HepG2 (cell line): ENCODE results near the gene STARD13. TPM values are rescaled to one million over a fixed set of nuclear protein-coding genes. Genes with fewer than 3 reads are reported as not detected.

Experiments used
- ARID4A ChIP-seq: sonication (generic); formaldehyde crosslinking; IDR thresholded peaks from 2 replicates; pipeline ENCODE4 v1.5.0; 2020; ENCODE audit warnings: mild to moderate bottlenecking, missing genetic modification reagents, borderline replicate concordance
- DNMT1 ChIP-seq: sonication (generic); formaldehyde crosslinking; IDR thresholded peaks from 2 replicates; pipeline ENCODE4 v1.5.1; 2020; ENCODE audit warnings: mild to moderate bottlenecking, missing genetic modification reagents
- EP300 ChIP-seq, 3 experiments: sonication (generic) in 1 of 3; formaldehyde crosslinking in 1 of 3; IDR thresholded peaks; 2 replicates each; pipeline versions ENCODE4 v1.5.1 to v1.6.1; 2011 to 2020; ENCODE audit warnings: low read depth in 2 of 3, low read length in 2 of 3, borderline replicate concordance in 1 of 3, improper control_type of control experiment in 1 of 3, mild to moderate bottlenecking in 1 of 3, missing genetic modification reagents in 1 of 3, moderate library complexity in 1 of 3
- FOXK2 ChIP-seq: fragments of 450-650 bp; IDR thresholded peaks from 2 replicates; pipeline ENCODE4 v1.6.1; 2016
- KAT8 ChIP-seq: IDR thresholded peaks from 2 replicates; pipeline ENCODE4 v1.6.1; 2016; ENCODE audit warnings: missing genetic modification reagents, missing compliant biosample characterization
- NBN ChIP-seq: fragments of 450-650 bp; conservative IDR thresholded peaks from 2 replicates; pipeline ENCODE4 v1.6.1; 2017
- SRSF1 ChIP-seq: fragments of 200-400 bp; formaldehyde crosslinking; optimal IDR thresholded peaks from 2 replicates; pipeline ENCODE3; 2017; ENCODE audit warnings: mild to moderate bottlenecking, low read depth, low read length, moderate library complexity
- U2AF2 ChIP-seq: fragments of 200-400 bp; formaldehyde crosslinking; IDR thresholded peaks from 2 replicates; pipeline ENCODE4 v1.6.1; 2017; ENCODE audit warnings: low read depth, mild to moderate bottlenecking, low read length
- ZBTB26 ChIP-seq: IDR thresholded peaks from 2 replicates; pipeline ENCODE4 v1.6.1; 2016; ENCODE audit warnings: missing compliant biosample characterization, missing genetic modification reagents, borderline replicate concordance
- ZBTB43 ChIP-seq: sonication (generic); formaldehyde crosslinking; conservative IDR thresholded peaks from 2 replicates; pipeline ENCODE4 v1.4.0; 2020; ENCODE audit warnings: missing genetic modification reagents
- ZNF10 ChIP-seq: sonication (generic); formaldehyde crosslinking; IDR thresholded peaks from 2 replicates; pipeline ENCODE4 v1.4.0; 2020; ENCODE audit warnings: mild to moderate bottlenecking, low read depth, missing genetic modification reagents, borderline replicate concordance
- ZNF12 ChIP-seq: sonication (generic); formaldehyde crosslinking; IDR thresholded peaks from 2 replicates; pipeline ENCODE4 v1.5.0; 2020; ENCODE audit warnings: missing genetic modification reagents
- ZNF484 ChIP-seq: sonication (generic); formaldehyde crosslinking; IDR thresholded peaks from 2 replicates; pipeline ENCODE4 v1.5.1; 2020; ENCODE audit warnings: mild to moderate bottlenecking, low read depth, missing genetic modification reagents, borderline replicate concordance
- ZNF501 ChIP-seq: sonication (generic); formaldehyde crosslinking; IDR thresholded peaks from 2 replicates; pipeline ENCODE4 v1.5.1; 2020; ENCODE audit warnings: mild to moderate bottlenecking, moderate library complexity, missing genetic modification reagents
- ZNF570 ChIP-seq: sonication (generic); formaldehyde crosslinking; IDR thresholded peaks from 2 replicates; pipeline ENCODE4 v1.4.0; 2020; ENCODE audit warnings: mild to moderate bottlenecking, missing genetic modification reagents, borderline replicate concordance
- ZNF597 ChIP-seq: sonication (generic); formaldehyde crosslinking; IDR thresholded peaks from 2 replicates; pipeline ENCODE4 v1.5.0; 2020; ENCODE audit warnings: missing genetic modification reagents
- ZNF740 ChIP-seq: sonication (generic); formaldehyde crosslinking; IDR thresholded peaks from 2 replicates; pipeline ENCODE4 v1.4.0; 2020; ENCODE audit warnings: missing genetic modification reagents
- ZNF766 ChIP-seq: sonication (generic); formaldehyde crosslinking; IDR thresholded peaks from 2 replicates; pipeline ENCODE4 v1.5.0; 2020; ENCODE audit warnings: missing genetic modification reagents, borderline replicate concordance
- ZNF777 ChIP-seq: sonication (generic); formaldehyde crosslinking; IDR thresholded peaks from 2 replicates; pipeline ENCODE4 v1.4.0; 2020; ENCODE audit warnings: missing genetic modification reagents
- ZNF790 ChIP-seq: sonication (generic); formaldehyde crosslinking; IDR thresholded peaks from 2 replicates; pipeline ENCODE4 v1.8.0; 2022; ENCODE audit warnings: missing genetic modification reagents, mild to moderate bottlenecking, borderline replicate concordance
- polyA plus RNA-seq, 8 experiments: library from polyadenylated mRNA; depleted of rRNA in 3 of 8; stranded (reverse) in 7 of 8; unstranded in 1 of 8; fragments of >200 nt; fragmentation: Illumina TruSeq in 4 of 8; extraction: Trizol in 4 of 8; gene quantifications; 2 replicates each; pipeline versions ENCODE4 v1.2.1 to v1.2.3, GENCODE V29; 2011 to 2016; ENCODE audit warnings: low read depth in 4 of 8, missing spikeins in 1 of 8, mixed read lengths in 1 of 8; ENCODE audit not compliant: insufficient read depth in 1 of 8
- total RNA-seq, 5 experiments: library from RNA; depleted of rRNA; stranded (reverse); fragments of >200 nt; fragmentation: Illumina TruSeq; extraction: Trizol; gene quantifications; 2 replicates each; pipeline ENCODE4 v1.2.3, GENCODE V29; 2016; ENCODE audit warnings: low read depth in 1 of 5

The STARD13 gene
- total and polyA plus RNA-seq, 2 of the 13 experiments (the other 11 are each of a cell fraction or from before 2014, with no cell fraction given), result 12.8 to 14.3 TPM

GRCh38 chr13:33125821-33126570, 159.6 kb downstream of the STARD13 start (continued):
- TF ChIP-seq ZNF484 (CRISPR knock-in tag) (no peak), EP300 (IDR thresholded peaks at IDR 0.05; ENCODE audit: low read depth in 2 of 2, low read length in 2 of 2) (peak; percentile 69 to 94), EP300 (CRISPR knock-in tag; IDR thresholded peaks at IDR 0.05; ENCODE audit: borderline replicate concordance) (peak; percentile 94), U2AF2 (no peak), KAT8 (CRISPR knock-in tag) (peak; percentile 71), NBN (no peak), ARID4A (CRISPR knock-in tag) (peak; percentile 62; the same call in 1 of the 2 replicates), ZNF501 (0 out of 2 replicates have a peak, but pooled peaks have one; percentile 40), SRSF1 (no peak), ZNF10 (CRISPR knock-in tag) (no peak), ZBTB43 (CRISPR knock-in tag) (peak; percentile 77; the same call in 1 of the 2 replicates), ZNF766 (CRISPR knock-in tag) (peak; percentile 57; the same call in 1 of the 2 replicates), FOXK2 (0 out of 2 replicates have a peak, but pooled peaks have one; percentile 21), ZNF790 (CRISPR knock-in tag) (no peak), ZNF570 (no peak), ZBTB26 (CRISPR knock-in tag) (peak; percentile 98), ZNF777 (CRISPR knock-in tag) (0 out of 2 replicates have a peak, but pooled peaks have one; percentile 44), ZNF597 (CRISPR knock-in tag) (no peak), ZNF12 (CRISPR knock-in tag) (0 out of 2 replicates have a peak, but pooled peaks have one; percentile 22), DNMT1 (CRISPR knock-in tag) (no peak), ZNF740 (CRISPR knock-in tag) (peak; percentile 25; the same call in 1 of the 2 replicates)
